Activated CD4-positive, alpha-beta T cell treated with anti-CD3 and anti-CD28 coated beads, Interleukin-2, amount 50 U/mL, for 1 hour (primary cell): ENCODE data around the gene SYNJ2.

ENCODE experiments used
- DNase-seq: peaks from one replicate; pipeline ENCODE4 v3.0.0-alpha.2; 2020

SYNJ2 gene

GRCh38 chr6:158030380-158031300 is 49.0 kb downstream of the SYNJ2 start:
- DNase-seq = no peak

- DNase-seq = no peak
Measured at GRCh38 chr6:158031381-158032353, 50.0 kb downstream of the SYNJ2 start.

GRCh38 chr6:158032354-158032733 is 50.7 kb downstream of the SYNJ2 start:
- no peak for DNase-seq

- no peak for DNase-seq
Measured at GRCh38 chr6:158033077-158033750, 51.6 kb downstream of the SYNJ2 start.

GRCh38 chr6:158033751-158034702 is 52.4 kb downstream of the SYNJ2 start:
- no peak for DNase-seq

- DNase-seq = no peak
Measured at GRCh38 chr6:158036261-158036660, 54.6 kb downstream of the SYNJ2 start.

GRCh38 chr6:158037021-158037420 is 55.4 kb downstream of the SYNJ2 start:
- DNase-seq = no peak

GRCh38 chr6:158037771-158038170 is 56.1 kb downstream of the SYNJ2 start:
- DNase-seq = no peak

- DNase-seq = no peak
Measured at GRCh38 chr6:158038291-158039177, 56.9 kb downstream of the SYNJ2 start.

GRCh38 chr6:158039178-158039557 is 57.5 kb downstream of the SYNJ2 start:
- no peak for DNase-seq

GRCh38 chr6:158039571-158040050 is 57.9 kb downstream of the SYNJ2 start:
- DNase-seq = no peak

GRCh38 chr6:158040051-158040803 is 58.6 kb downstream of the SYNJ2 start:
- no peak for DNase-seq

GRCh38 chr6:158040804-158041347 is 59.2 kb downstream of the SYNJ2 start:
- no peak for DNase-seq

GRCh38 chr6:158041370-158041769 is 59.7 kb downstream of the SYNJ2 start:
- DNase-seq = no peak

GRCh38 chr6:158041788-158042187 is 60.1 kb downstream of the SYNJ2 start:
- no peak for DNase-seq

- no peak for DNase-seq
Measured at GRCh38 chr6:158042245-158042798, 60.7 kb downstream of the SYNJ2 start.

- DNase-seq = no peak
Measured at GRCh38 chr6:158043008-158043407, 61.3 kb downstream of the SYNJ2 start.

- no peak for DNase-seq
Measured at GRCh38 chr6:158043586-158044524, 62.2 kb downstream of the SYNJ2 start.
